ENCODE results near the gene DPCD.

DNA sequence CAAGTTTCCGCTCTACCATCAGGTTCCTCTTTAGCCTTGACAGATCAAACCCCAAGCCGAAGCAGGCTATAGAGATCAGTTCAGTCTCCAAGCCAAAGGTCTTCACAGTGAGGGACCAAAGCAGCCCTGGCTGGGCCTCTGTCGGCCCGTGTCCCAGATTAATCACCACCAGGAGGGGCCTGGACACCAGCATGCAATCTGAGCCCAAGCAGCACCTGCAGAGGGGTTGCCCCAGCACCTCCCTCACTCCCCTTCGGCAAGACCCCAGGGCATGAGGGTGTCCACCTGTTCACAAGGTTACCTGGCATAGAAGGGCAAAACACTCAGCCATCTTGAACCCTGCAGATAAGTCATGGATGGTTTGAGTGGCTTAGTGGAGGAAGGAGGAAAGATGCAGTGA lies 70.9 kb downstream of the DPCD start:
- TF ChIP-seq CTCF (IDR thresholded peaks at IDR 0.05 in 2 of 3, conservative IDR thresholded peaks at IDR 0.05 in 1 of 3; ENCODE audit: borderline replicate concordance in 1 of 3, insufficient read depth in 1 of 3, low read depth in 2 of 3, low read length in 2 of 3) (no peak), POLR2A (IDR thresholded peaks at IDR 0.05; ENCODE audit: borderline replicate concordance, extremely low read depth, insufficient read depth, insufficient read length) (no peak), EGR1 (IDR thresholded peaks at IDR 0.05; ENCODE audit: low read depth) (no peak), CBX3 (IDR thresholded peaks at IDR 0.05; ENCODE audit: low read depth) (no peak), ZFX (IDR thresholded peaks at IDR 0.05) (no peak), RAD21 (IDR thresholded peaks at IDR 0.05; ENCODE audit: low read depth) (no peak), EZH2phosphoT487 (IDR thresholded peaks at IDR 0.05; ENCODE audit: borderline replicate concordance) (no peak), ATF3 (IDR thresholded peaks at IDR 0.05) (no peak), FOSL1 (IDR thresholded peaks at IDR 0.05; ENCODE audit: low read depth) (no peak), ZBTB33 (IDR thresholded peaks at IDR 0.05; ENCODE audit: extremely low read depth, insufficient replicate concordance, low read length) (no peak), POLR2AphosphoS5 (IDR thresholded peaks at IDR 0.05; ENCODE audit: low read depth, low read length) (no peak), ZNF274 (IDR thresholded peaks at IDR 0.05; ENCODE audit: low read depth, low read length) (no peak)
- TF ChIP-seq, protein P1, sequence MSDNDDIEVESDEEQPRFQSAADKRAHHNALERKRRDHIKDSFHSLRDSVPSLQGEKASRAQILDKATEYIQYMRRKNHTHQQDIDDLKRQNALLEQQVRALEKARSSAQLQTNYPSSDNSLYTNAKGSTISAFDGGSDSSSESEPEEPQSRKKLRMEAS (IDR thresholded peaks at IDR 0.05), result no peak
- TF ChIP-seq, protein P2, sequence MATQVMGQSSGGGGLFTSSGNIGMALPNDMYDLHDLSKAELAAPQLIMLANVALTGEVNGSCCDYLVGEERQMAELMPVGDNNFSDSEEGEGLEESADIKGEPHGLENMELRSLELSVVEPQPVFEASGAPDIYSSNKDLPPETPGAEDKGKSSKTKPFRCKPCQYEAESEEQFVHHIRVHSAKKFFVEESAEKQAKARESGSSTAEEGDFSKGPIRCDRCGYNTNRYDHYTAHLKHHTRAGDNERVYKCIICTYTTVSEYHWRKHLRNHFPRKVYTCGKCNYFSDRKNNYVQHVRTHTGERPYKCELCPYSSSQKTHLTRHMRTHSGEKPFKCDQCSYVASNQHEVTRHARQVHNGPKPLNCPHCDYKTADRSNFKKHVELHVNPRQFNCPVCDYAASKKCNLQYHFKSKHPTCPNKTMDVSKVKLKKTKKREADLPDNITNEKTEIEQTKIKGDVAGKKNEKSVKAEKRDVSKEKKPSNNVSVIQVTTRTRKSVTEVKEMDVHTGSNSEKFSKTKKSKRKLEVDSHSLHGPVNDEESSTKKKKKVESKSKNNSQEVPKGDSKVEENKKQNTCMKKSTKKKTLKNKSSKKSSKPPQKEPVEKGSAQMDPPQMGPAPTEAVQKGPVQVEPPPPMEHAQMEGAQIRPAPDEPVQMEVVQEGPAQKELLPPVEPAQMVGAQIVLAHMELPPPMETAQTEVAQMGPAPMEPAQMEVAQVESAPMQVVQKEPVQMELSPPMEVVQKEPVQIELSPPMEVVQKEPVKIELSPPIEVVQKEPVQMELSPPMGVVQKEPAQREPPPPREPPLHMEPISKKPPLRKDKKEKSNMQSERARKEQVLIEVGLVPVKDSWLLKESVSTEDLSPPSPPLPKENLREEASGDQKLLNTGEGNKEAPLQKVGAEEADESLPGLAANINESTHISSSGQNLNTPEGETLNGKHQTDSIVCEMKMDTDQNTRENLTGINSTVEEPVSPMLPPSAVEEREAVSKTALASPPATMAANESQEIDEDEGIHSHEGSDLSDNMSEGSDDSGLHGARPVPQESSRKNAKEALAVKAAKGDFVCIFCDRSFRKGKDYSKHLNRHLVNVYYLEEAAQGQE (IDR thresholded peaks at IDR 0.05; ENCODE audit: low read depth), result no peak

All from HCT116 (cell line).